Measurements from ENCODE around the gene DCTN4. TPM values are rescaled to one million over a fixed set of nuclear protein-coding genes. Genes with fewer than 3 reads are reported as not detected.

DCTN4 gene
- total and polyA plus RNA-seq, 2 of the 8 experiments (the other 6 are each of a cell fraction or from before 2014, with no cell fraction given): 20.5 to 42.7 TPM

GRCh38 chr5:150734579-150735384, 24.0 kb downstream of the DCTN4 start:
- POLR2A ChIA-PET (ENCODE audit: partially characterized antibody): interaction anchor here (0.8 to 1.1 kb wide), 2 partner anchors 19 to 62 kb away, joined by 3 to 4 read pairs; no protein-coding TSS in a partner anchor
- TF ChIP-seq RAD21 (IDR thresholded peaks at IDR 0.05 in 1 of 2, conservative IDR thresholded peaks at IDR 0.05 in 1 of 2; ENCODE audit: low read depth in 2 of 2, low read length in 2 of 2) (0 out of 4 replicates have a peak, but pooled peaks of 1 of the 2 experiments have one; percentile 4), ATF3 (IDR thresholded peaks at IDR 0.05; ENCODE audit: insufficient read depth, low read depth, low read length) (no peak), TAF1 (IDR thresholded peaks at IDR 0.05; ENCODE audit: low read depth, low read length) (no peak), CTCF (IDR thresholded peaks at IDR 0.05; ENCODE audit: control extremely low read depth in 1 of 3, insufficient read depth in 1 of 3, low read depth in 1 of 3, low read length in 3 of 3) (peak; percentile 5 to 45 (median 21); a peak in 3 of 4 replicates)
- Histone ChIP-seq H3K23ac (ENCODE audit: insufficient read length) (no peak overlapping the region), H3K14ac (ENCODE audit: insufficient read length) (no peak overlapping the region), H2BK12ac (ENCODE audit: low read depth, low read length) (no peak overlapping the region), H2BK120ac (replicated peaks; ENCODE audit: low read depth, low read length) (no peak overlapping the region), H3K18ac (ENCODE audit: extremely low read depth, low read length) (no peak overlapping the region), H2BK15ac (ENCODE audit: low read length) (no peak overlapping the region), H2BK5ac (ENCODE audit: low read depth, low read length) (no peak overlapping the region), H4K5ac (ENCODE audit: insufficient read length, low read depth, low read length) (no peak overlapping the region), H3K23me2 (ENCODE audit: low read depth, low read length) (no peaks in the 10 kb centered on the region), H3K36me3 (ENCODE audit: control insufficient read depth in 2 of 4, insufficient read depth in 4 of 4, low read length in 3 of 4) (peaks cover 2 to 33% (median 21%) of the 10 kb centered on the region in 4 experiments; a peak in 7 of 8 replicates), H3K4me1 (replicated peaks in 1 of 4; ENCODE audit: control insufficient read depth in 3 of 4, insufficient read depth in 4 of 4, low read length in 3 of 4) (no peaks in the 10 kb centered on the region), H3K79me1 (ENCODE audit: low read depth, low read length) (peaks cover 5% of the 10 kb centered on the region), H4K91ac (replicated peaks; ENCODE audit: insufficient read length, low read length) (no peak overlapping the region), H4K20me1 (replicated peaks in 1 of 2; ENCODE audit: control insufficient read depth in 1 of 2, insufficient read depth in 2 of 2, low read length in 2 of 2) (no peaks in the 10 kb centered on the region), H3K4me2 (ENCODE audit: insufficient read depth in 1 of 2, low read depth in 2 of 2, low read length in 2 of 2) (no peak overlapping the region), H3K79me2 (ENCODE audit: control insufficient read depth in 1 of 2, insufficient read depth in 2 of 2, low read length in 2 of 2) (peaks cover 0 to 31% of the 10 kb centered on the region in 2 experiments; a peak in 2 of 4 replicates), H3K27me3 (replicated peaks in 1 of 4; ENCODE audit: control insufficient read depth in 3 of 4, extremely low read depth in 1 of 4, insufficient read depth in 3 of 4, low read length in 3 of 4) (no peaks in the 10 kb centered on the region), H2AK5ac (ENCODE audit: low read depth, low read length) (no peak overlapping the region), H3K4ac (replicated peaks; ENCODE audit: insufficient read length, low read depth, low read length) (no peak overlapping the region), H2BK20ac (ENCODE audit: low read length) (no peak overlapping the region), H3K56ac (replicated peaks; ENCODE audit: insufficient read length, low read depth, low read length) (no peak overlapping the region), H3K27ac (ENCODE audit: low read depth, low read length) (no peak overlapping the region), H3K9me3 (ENCODE audit: insufficient read depth in 2 of 2, low read depth in 1 of 2, low read length in 1 of 2) (peaks cover 0 to 3% of the 10 kb centered on the region in 2 experiments; a peak in 2 of 4 replicates), H4K8ac (ENCODE audit: extremely low read depth, insufficient read depth, low read length) (no peak overlapping the region), H3K9ac (replicated peaks in 1 of 4; ENCODE audit: extremely low read depth in 1 of 4, low read depth in 3 of 4, low read length in 3 of 4) (no peak overlapping the region), H3K4me3 (ENCODE audit: extremely low read depth in 1 of 4, insufficient read depth in 2 of 4, low read depth in 3 of 4, low read length in 4 of 4) (no peak overlapping the region), H2AFZ (ENCODE audit: low read length) (no peak overlapping the region)
- CTCF ChIA-PET (ENCODE audit: partially characterized antibody): interaction anchor here (0.7 to 1.8 kb wide), 16 partner anchors 9 to 275 kb away, joined by 3 to 6 read pairs (median 3); partner anchors contain the start of genes RBM22 and SMIM3
- FAIRE-seq (no peak), DNase-seq (ENCODE audit: low read depth in 1 of 2, low spot score in 2 of 2) (peak in 1 of 2 experiments; percentile 63)
- WGBS, 2 experiments (ENCODE audit: extremely low coverage in 1 of 2, insufficient coverage in 1 of 2, insufficient read length in 1 of 2, insufficient replicate concordance in 2 of 2, low coverage in 1 of 2, low lambda C conversion rate in 2 of 2, missing lambda C conversion rate in 1 of 2): 86% methylated on average over 7 of the region's 7 CpGs; no CpG with 5 or more reads in 1 of the 2 experiments

Data from H1 (cell line).